ENCODE results near the gene AQP4.

AQP4 gene

DNA sequence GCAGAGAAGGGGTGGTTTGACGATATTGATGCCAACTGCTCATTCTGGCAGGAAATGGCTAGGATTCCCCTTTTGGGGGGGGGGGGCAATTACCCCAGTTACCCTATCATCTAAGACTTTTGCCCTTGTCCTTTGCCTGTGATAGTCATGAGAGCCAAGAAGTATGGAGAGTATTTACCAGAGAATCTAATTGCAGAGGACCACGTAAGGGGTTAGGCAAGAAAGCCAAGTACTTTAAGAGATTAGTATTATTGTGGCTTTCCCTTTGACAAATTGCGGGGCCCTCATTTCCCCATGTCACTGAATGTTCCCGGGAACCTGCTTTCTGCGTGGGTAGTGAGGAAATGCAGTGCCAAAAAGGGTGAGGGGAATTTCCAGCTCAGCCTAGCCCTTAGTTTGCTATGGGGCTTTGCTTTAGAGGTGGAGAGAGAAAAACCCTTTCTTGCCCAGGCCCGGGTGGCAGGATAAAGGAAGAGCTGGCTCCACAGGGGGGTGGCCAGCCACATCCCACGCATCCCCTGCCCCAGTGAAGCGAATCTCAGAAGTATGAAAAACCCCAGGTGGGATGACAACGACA is 1.5 kb downstream of the AQP4 start:
- TF ChIP-seq EZH2phosphoT487 (IDR thresholded peaks at IDR 0.05; ENCODE audit: borderline replicate concordance, low read length): no peak
- TF ChIP-seq, protein P1, sequence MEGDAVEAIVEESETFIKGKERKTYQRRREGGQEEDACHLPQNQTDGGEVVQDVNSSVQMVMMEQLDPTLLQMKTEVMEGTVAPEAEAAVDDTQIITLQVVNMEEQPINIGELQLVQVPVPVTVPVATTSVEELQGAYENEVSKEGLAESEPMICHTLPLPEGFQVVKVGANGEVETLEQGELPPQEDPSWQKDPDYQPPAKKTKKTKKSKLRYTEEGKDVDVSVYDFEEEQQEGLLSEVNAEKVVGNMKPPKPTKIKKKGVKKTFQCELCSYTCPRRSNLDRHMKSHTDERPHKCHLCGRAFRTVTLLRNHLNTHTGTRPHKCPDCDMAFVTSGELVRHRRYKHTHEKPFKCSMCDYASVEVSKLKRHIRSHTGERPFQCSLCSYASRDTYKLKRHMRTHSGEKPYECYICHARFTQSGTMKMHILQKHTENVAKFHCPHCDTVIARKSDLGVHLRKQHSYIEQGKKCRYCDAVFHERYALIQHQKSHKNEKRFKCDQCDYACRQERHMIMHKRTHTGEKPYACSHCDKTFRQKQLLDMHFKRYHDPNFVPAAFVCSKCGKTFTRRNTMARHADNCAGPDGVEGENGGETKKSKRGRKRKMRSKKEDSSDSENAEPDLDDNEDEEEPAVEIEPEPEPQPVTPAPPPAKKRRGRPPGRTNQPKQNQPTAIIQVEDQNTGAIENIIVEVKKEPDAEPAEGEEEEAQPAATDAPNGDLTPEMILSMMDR (IDR thresholded peaks at IDR 0.05; ENCODE audit: low read depth, low read length, poor library complexity, severe bottlenecking): no peak
- H3K27ac ChIP-seq (ENCODE audit: low read depth, low read length): no peak overlapping the region
- H3K4me3 ChIP-seq (ENCODE audit: low read length): peak overlapping the region; percentile 26
- no peaks in the 10 kb centered on the region for H4K20me1 ChIP-seq (ENCODE audit: control insufficient read depth, insufficient read depth, low read depth, low read length)
- no peaks in the 10 kb centered on the region for H3K9me3 ChIP-seq (ENCODE audit: control insufficient read depth, insufficient read depth, low read length)
- no peaks in the 10 kb centered on the region for H3K9me2 ChIP-seq (replicated peaks; ENCODE audit: control insufficient read depth, low read length)
- H3K27me3 ChIP-seq (ENCODE audit: control insufficient read depth, low read length): no peaks in the 10 kb centered on the region
- H3K4me2 ChIP-seq (ENCODE audit: low read length): peak overlapping the region; percentile 45
- H3K79me2 ChIP-seq (ENCODE audit: control insufficient read depth, low read length): no peaks in the 10 kb centered on the region
- no peaks in the 10 kb centered on the region for H3F3A ChIP-seq (ENCODE audit: control insufficient read depth, insufficient read depth)
- peaks cover 12% of the 10 kb centered on the region for H3K4me1 ChIP-seq (ENCODE audit: control insufficient read depth, low read length)
- H3K36me3 ChIP-seq (ENCODE audit: control insufficient read depth, low read length): no peaks in the 10 kb centered on the region

- H3F3A ChIP-seq (ENCODE audit: control insufficient read depth, insufficient read depth): no peaks in the 10 kb centered on the region
- no peaks in the 10 kb centered on the region for H4K20me1 ChIP-seq (ENCODE audit: control insufficient read depth, insufficient read depth, low read depth, low read length)
- TF ChIP-seq, protein P1 (IDR thresholded peaks at IDR 0.05; ENCODE audit: low read depth, low read length, poor library complexity, severe bottlenecking): no peak
- H3K9me2 ChIP-seq (replicated peaks; ENCODE audit: control insufficient read depth, low read length): no peaks in the 10 kb centered on the region
- H3K27ac ChIP-seq (ENCODE audit: low read depth, low read length): no peak overlapping the region
- no peaks in the 10 kb centered on the region for H3K27me3 ChIP-seq (ENCODE audit: control insufficient read depth, low read length)
- H3K9me3 ChIP-seq (ENCODE audit: control insufficient read depth, insufficient read depth, low read length): no peaks in the 10 kb centered on the region
- no peaks in the 10 kb centered on the region for H3K79me2 ChIP-seq (ENCODE audit: control insufficient read depth, low read length)
- no peak overlapping the region for H3K4me3 ChIP-seq (ENCODE audit: low read length)
- no peaks in the 10 kb centered on the region for H3K36me3 ChIP-seq (ENCODE audit: control insufficient read depth, low read length)
- peaks cover 12% of the 10 kb centered on the region for H3K4me1 ChIP-seq (ENCODE audit: control insufficient read depth, low read length)
- H3K4me2 ChIP-seq (ENCODE audit: low read length): no peak overlapping the region
Measured at GRCh38 chr18:26863122-26863879, 2.2 kb downstream of the AQP4 start.

DNA sequence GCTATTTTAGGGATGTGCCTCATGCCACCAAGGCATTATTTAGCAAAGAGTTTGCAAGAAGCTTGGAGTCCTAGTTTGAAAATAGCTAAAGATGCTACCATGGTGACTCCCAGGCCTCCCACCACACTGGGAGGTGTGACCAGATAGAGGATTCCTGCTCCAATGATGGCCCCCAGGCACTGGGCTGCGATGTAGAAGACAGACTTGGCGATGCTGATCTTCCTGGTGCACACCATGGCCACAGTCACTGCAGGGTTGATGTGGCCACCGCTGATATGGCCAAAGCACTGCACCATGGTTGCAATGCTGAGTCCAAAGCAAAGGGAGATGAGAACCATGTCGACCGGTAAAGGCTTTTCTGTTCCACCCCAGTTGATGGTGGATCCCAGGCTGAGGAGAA is 3.4 kb downstream of the AQP4 start:
- Histone ChIP-seq H3K4me3 (ENCODE audit: low read length) (no peak overlapping the region), H3K9me2 (replicated peaks; ENCODE audit: control insufficient read depth, low read length) (no peaks in the 10 kb centered on the region), H3F3A (ENCODE audit: control insufficient read depth, insufficient read depth) (no peaks in the 10 kb centered on the region), H3K27me3 (ENCODE audit: control insufficient read depth, low read length) (no peaks in the 10 kb centered on the region), H3K36me3 (ENCODE audit: control insufficient read depth, low read length) (no peaks in the 10 kb centered on the region), H3K4me1 (ENCODE audit: control insufficient read depth, low read length) (peaks cover 12% of the 10 kb centered on the region), H3K79me2 (ENCODE audit: control insufficient read depth, low read length) (no peaks in the 10 kb centered on the region), H4K20me1 (ENCODE audit: control insufficient read depth, insufficient read depth, low read depth, low read length) (no peaks in the 10 kb centered on the region), H3K9me3 (ENCODE audit: control insufficient read depth, insufficient read depth, low read length) (no peaks in the 10 kb centered on the region), H3K27ac (ENCODE audit: low read depth, low read length) (no peak overlapping the region), H3K4me2 (ENCODE audit: low read length) (no peak overlapping the region)
- TF ChIP-seq, protein P1 (IDR thresholded peaks at IDR 0.05; ENCODE audit: low read depth, low read length, poor library complexity, severe bottlenecking): no peak
- no peak for TF ChIP-seq EZH2phosphoT487 (IDR thresholded peaks at IDR 0.05; ENCODE audit: borderline replicate concordance, low read length)
